H1 (cell line): ENCODE measurements around the gene MEF2C. TPM values are rescaled to one million over a fixed set of nuclear protein-coding genes. Genes with fewer than 3 reads are reported as not detected.

Experiments
- ATF3 ChIP-seq: IDR thresholded peaks from 2 replicates; pipeline ENCODE4 v1.6.1; 2011; ENCODE audit warnings: low read depth, mild to moderate bottlenecking, low read length; ENCODE audit not compliant: insufficient read depth
- CEBPB ChIP-seq: IDR thresholded peaks from 2 replicates; pipeline ENCODE4 v1.6.1; 2012; ENCODE audit warnings: low read depth, low read length
- CHD1 ChIP-seq: IDR thresholded peaks from 2 replicates; pipeline ENCODE4 v1.6.1; 2012; ENCODE audit warnings: low read depth, low read length, improper control_type of control experiment
- EGR1 ChIP-seq: IDR thresholded peaks from 2 replicates; pipeline ENCODE4 v1.6.1; 2011; ENCODE audit warnings: low read depth, low read length, borderline replicate concordance
- GABPA ChIP-seq: IDR thresholded peaks from 2 replicates; pipeline ENCODE4 v1.6.1; 2011; ENCODE audit warnings: mild to moderate bottlenecking, low read length, moderate library complexity, borderline replicate concordance; ENCODE audit not compliant: insufficient read depth
- POLR2A ChIP-seq, 2 experiments: IDR thresholded peaks; 1 replicate in 1 of 2; 2 replicates in 1 of 2; pipeline ENCODE4 v1.6.1; 2011; ENCODE audit warnings: low read depth in 2 of 2, low read length in 2 of 2, mild to moderate bottlenecking in 2 of 2; ENCODE audit errors: control extremely low read depth in 1 of 2
- RFX5 ChIP-seq: IDR thresholded peaks from 2 replicates; pipeline ENCODE4 v1.6.1; 2011; ENCODE audit warnings: low read depth, low read length, improper control_type of control experiment, borderline replicate concordance
- SAP30 ChIP-seq: fragments of 300-600 bp; sonication (generic); IDR thresholded peaks from 2 replicates; pipeline ENCODE4 v1.7.1; 2012; ENCODE audit warnings: low read length, moderate library complexity, mild to moderate bottlenecking, inconsistent platforms; ENCODE audit not compliant: insufficient read depth, insufficient replicate concordance
- polyA plus RNA-seq, 7 experiments: library from polyadenylated mRNA; depleted of rRNA in 3 of 7; stranded (reverse) in 5 of 7; unstranded in 2 of 7; fragments of >200 nt in 5 of 7; fragments of 200-250 nt in 2 of 7; gene quantifications; 1 replicate in 5 of 7; 2 replicates in 1 of 7; 4 replicates in 1 of 7; pipeline versions ENCODE4 v1.2.1 to v1.2.3, GENCODE V29; 2011 to 2013; ENCODE audit warnings: missing spikeins in 2 of 7, mixed read lengths in 2 of 7
- total RNA-seq: library from RNA; stranded (reverse); fragmentation: NEBNext Ultra II Directional; extraction: Animal tissue kit (Norgen Biotek cat#: 25700); gene quantifications from 2 replicates; pipeline ENCODE4 v1.2.1, GENCODE V29; 2021

The MEF2C gene
- total and polyA plus RNA-seq, 2 of the 8 experiments (the other 6 are each of a cell fraction or from before 2014, with no cell fraction given) = 0.59 to 0.99 TPM

GRCh38 chr5:88807327-88807726 lies 75.7 kb downstream of the MEF2C start (continued):
- TF ChIP-seq CHD1 (no peak), GABPA (no peak), CEBPB (no peak), SAP30 (no peak), EGR1 (no peak), POLR2A (IDR thresholded peaks at IDR 0.05; ENCODE audit: control extremely low read depth in 1 of 2, low read depth in 2 of 2, low read length in 2 of 2) (no peak), RFX5 (no peak), ATF3 (no peak)
